ENCODE results near the gene AHCY.

GRCh38 chr20:34231634-34232033 lies 71.5 kb downstream of the AHCY start:
- TF ChIP-seq, protein P1, sequence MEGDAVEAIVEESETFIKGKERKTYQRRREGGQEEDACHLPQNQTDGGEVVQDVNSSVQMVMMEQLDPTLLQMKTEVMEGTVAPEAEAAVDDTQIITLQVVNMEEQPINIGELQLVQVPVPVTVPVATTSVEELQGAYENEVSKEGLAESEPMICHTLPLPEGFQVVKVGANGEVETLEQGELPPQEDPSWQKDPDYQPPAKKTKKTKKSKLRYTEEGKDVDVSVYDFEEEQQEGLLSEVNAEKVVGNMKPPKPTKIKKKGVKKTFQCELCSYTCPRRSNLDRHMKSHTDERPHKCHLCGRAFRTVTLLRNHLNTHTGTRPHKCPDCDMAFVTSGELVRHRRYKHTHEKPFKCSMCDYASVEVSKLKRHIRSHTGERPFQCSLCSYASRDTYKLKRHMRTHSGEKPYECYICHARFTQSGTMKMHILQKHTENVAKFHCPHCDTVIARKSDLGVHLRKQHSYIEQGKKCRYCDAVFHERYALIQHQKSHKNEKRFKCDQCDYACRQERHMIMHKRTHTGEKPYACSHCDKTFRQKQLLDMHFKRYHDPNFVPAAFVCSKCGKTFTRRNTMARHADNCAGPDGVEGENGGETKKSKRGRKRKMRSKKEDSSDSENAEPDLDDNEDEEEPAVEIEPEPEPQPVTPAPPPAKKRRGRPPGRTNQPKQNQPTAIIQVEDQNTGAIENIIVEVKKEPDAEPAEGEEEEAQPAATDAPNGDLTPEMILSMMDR (IDR thresholded peaks at IDR 0.05), result no peak
- TF ChIP-seq POLR2A (IDR thresholded peaks at IDR 0.05), result no peak

Data from thyroid gland (tissue), 4 donors.